ENCODE data around the gene DAP3.
"Not testable (repeated sequence)": the region's sequence is repeated elsewhere in the genome, so short reads cannot be mapped to it uniquely, and the experiment has no call there.

DNA sequence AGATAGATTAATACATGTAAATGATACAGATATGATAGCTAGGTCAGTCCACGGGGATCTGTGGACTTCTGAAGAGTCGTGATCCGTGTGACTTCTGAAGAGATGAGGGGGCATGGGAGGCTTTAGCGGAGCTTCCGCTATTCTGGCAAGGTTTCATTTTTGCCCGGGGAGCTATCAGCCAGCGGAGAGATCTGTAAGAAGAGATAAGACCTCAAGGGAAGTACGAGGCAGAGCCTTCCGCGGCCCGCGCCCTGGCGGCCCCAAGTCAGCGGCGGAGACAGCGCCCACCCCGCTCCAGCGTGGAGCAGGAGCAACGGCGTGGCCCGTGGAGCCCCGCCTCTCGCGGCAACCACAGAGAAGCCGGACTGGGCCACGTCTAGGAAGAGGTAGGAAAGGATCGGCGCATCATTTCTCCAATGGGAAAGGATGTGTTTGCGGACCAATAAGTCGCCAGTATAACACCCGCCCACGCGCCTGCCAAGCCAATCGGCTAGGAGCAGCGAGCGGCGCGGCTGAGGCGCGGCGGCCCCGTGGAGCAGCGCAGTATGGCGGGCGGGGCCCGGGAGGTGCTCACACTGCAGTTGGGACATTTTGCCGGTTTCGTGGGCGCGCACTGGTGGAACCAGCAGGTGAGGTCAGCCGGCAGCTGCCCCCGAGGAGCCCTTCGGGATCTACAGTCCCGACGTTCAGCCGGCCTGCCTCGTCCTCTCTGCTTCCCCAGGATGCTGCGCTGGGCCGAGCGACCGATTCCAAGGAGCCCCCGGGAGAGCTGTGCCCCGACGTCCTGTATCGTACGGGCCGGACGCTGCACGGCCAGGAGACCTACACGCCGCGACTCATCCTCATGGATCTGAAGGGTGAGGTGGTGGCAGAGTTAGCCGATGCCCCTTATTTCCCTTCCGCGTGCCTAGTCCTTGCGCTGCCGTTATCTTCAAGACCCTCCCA lies 56.7 kb downstream of the DAP3 start:
- TF ChIP-seq, protein P1, sequence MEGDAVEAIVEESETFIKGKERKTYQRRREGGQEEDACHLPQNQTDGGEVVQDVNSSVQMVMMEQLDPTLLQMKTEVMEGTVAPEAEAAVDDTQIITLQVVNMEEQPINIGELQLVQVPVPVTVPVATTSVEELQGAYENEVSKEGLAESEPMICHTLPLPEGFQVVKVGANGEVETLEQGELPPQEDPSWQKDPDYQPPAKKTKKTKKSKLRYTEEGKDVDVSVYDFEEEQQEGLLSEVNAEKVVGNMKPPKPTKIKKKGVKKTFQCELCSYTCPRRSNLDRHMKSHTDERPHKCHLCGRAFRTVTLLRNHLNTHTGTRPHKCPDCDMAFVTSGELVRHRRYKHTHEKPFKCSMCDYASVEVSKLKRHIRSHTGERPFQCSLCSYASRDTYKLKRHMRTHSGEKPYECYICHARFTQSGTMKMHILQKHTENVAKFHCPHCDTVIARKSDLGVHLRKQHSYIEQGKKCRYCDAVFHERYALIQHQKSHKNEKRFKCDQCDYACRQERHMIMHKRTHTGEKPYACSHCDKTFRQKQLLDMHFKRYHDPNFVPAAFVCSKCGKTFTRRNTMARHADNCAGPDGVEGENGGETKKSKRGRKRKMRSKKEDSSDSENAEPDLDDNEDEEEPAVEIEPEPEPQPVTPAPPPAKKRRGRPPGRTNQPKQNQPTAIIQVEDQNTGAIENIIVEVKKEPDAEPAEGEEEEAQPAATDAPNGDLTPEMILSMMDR (conservative IDR thresholded peaks at IDR 0.05 in 1 of 2, IDR thresholded peaks at IDR 0.05 in 1 of 2; ENCODE audit: low read depth in 1 of 2, low read length in 2 of 2) = not testable (repeated sequence)
- not testable (repeated sequence) for TF ChIP-seq EZH2 (IDR thresholded peaks at IDR 0.05; ENCODE audit: low read length, missing control alignments)
